Measurements from ENCODE around the gene MTHFR. TPM values are rescaled to one million over a fixed set of nuclear protein-coding genes. Genes with fewer than 3 reads are reported as not detected.
A peak's percentile ranks its signal among the peaks of the same experiment; 100 is the strongest.

The MTHFR gene
- polyA plus RNA-seq, 1 experiment: 8.8 TPM

- Histone ChIP-seq H3K9me3 (ENCODE audit: control insufficient read depth, insufficient read depth, low read length) (no peaks in the 10 kb centered on the region; the same call in 1 of the 2 replicates), H3K27me3 (ENCODE audit: control insufficient read depth, insufficient read depth, low read length) (no peaks in the 10 kb centered on the region), H3K4me3 (ENCODE audit: low read depth, low read length) (no peak overlapping the region), H3K27ac (ENCODE audit: low read depth, low read length) (no peak overlapping the region)
- POLR2A ChIA-PET: no interaction called here
- CTCF ChIA-PET: no interaction called here
- DNase-seq (ENCODE audit: low read depth, low spot score): no peak
- TF ChIP-seq, protein P1, sequence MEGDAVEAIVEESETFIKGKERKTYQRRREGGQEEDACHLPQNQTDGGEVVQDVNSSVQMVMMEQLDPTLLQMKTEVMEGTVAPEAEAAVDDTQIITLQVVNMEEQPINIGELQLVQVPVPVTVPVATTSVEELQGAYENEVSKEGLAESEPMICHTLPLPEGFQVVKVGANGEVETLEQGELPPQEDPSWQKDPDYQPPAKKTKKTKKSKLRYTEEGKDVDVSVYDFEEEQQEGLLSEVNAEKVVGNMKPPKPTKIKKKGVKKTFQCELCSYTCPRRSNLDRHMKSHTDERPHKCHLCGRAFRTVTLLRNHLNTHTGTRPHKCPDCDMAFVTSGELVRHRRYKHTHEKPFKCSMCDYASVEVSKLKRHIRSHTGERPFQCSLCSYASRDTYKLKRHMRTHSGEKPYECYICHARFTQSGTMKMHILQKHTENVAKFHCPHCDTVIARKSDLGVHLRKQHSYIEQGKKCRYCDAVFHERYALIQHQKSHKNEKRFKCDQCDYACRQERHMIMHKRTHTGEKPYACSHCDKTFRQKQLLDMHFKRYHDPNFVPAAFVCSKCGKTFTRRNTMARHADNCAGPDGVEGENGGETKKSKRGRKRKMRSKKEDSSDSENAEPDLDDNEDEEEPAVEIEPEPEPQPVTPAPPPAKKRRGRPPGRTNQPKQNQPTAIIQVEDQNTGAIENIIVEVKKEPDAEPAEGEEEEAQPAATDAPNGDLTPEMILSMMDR (IDR thresholded peaks at IDR 0.05; ENCODE audit: low read depth, low read length): no peak
These were observed 65.2 kb downstream of the MTHFR start for GRCh38 chr1:11740258-11741192.

GRCh38 chr1:11738783-11739182, 67.0 kb downstream of the MTHFR start:
- TF ChIP-seq, protein P1 (IDR thresholded peaks at IDR 0.05; ENCODE audit: low read depth, low read length): no peak
- ChIA-PET POLR2A (no interaction called here), CTCF (no interaction called here)
- no peak for DNase-seq (ENCODE audit: low read depth, low spot score)
- H3K4me3 ChIP-seq (ENCODE audit: low read depth, low read length): no peak overlapping the region
- H3K27ac ChIP-seq (ENCODE audit: low read depth, low read length): no peak overlapping the region
- H3K9me3 ChIP-seq (ENCODE audit: control insufficient read depth, insufficient read depth, low read length): no peaks in the 10 kb centered on the region; the same call in 1 of the 2 replicates
- no peaks in the 10 kb centered on the region for H3K27me3 ChIP-seq (ENCODE audit: control insufficient read depth, insufficient read depth, low read length)

DNA sequence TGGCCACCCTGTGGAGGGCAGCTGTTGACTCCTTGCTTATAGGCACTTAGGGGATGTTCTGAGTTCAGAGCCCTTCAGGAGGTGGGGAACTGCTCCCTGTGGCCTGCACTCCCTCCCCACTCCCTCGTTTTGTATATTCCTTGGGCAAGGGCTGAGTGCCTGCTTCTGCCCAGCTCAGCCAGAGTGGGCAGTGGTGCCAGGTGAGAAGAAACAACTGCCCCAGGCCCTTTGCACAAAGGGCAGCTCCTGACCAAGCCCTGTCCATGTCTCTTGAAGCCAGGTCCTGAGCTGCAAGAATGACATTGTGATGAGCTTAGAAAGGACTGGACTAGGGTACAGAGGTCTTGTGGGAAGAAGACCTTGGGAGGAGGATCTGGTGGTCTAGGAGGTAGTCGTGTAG, 67.7 kb downstream of the MTHFR start:
- CTCF ChIA-PET: interaction anchor here (1.9 to 3.7 kb wide), 3 partner anchors 11 to 88 kb away, joined by 4 to 15 read pairs (median 11); no protein-coding TSS in a partner anchor
- no peaks in the 10 kb centered on the region for H3K27me3 ChIP-seq (ENCODE audit: control insufficient read depth, insufficient read depth, low read length)
- no peak overlapping the region for H3K4me3 ChIP-seq (ENCODE audit: low read depth, low read length)
- TF ChIP-seq, protein P1 (IDR thresholded peaks at IDR 0.05; ENCODE audit: low read depth, low read length): no peak
- H3K9me3 ChIP-seq (ENCODE audit: control insufficient read depth, insufficient read depth, low read length): no peaks in the 10 kb centered on the region; the same call in 1 of the 2 replicates
- DNase-seq (ENCODE audit: low read depth, low spot score): no peak
- POLR2A ChIA-PET: interaction anchor here (0.6 to 2.0 kb wide), 2 partner anchors 65 to 829 kb away, joined by 4 to 9 read pairs; no protein-coding TSS in a partner anchor
- no peak overlapping the region for H3K27ac ChIP-seq (ENCODE audit: low read depth, low read length)

GRCh38 chr1:11736746-11737639, 68.8 kb downstream of the MTHFR start:
- DNase-seq (ENCODE audit: low read depth, low spot score): no peak
- H3K9me3 ChIP-seq (ENCODE audit: control insufficient read depth, insufficient read depth, low read length): no peaks in the 10 kb centered on the region; the same call in 1 of the 2 replicates
- peak overlapping the region; percentile 100 for H3K4me3 ChIP-seq (ENCODE audit: low read depth, low read length)
- ChIA-PET CTCF (interaction anchor here (1.2 to 3.7 kb wide), 4 partner anchors 12 to 87 kb away, joined by 4 to 15 read pairs (median 8); no protein-coding TSS in a partner anchor), POLR2A (interaction anchor here (0.6 to 2.0 kb wide), 5 partner anchors 56 to 773 kb away, joined by 3 to 9 read pairs (median 6); partner anchors contain the start of gene MAD2L2)
- peak overlapping the region; percentile 93 for H3K27ac ChIP-seq (ENCODE audit: low read depth, low read length)
- H3K27me3 ChIP-seq (ENCODE audit: control insufficient read depth, insufficient read depth, low read length): no peaks in the 10 kb centered on the region
- TF ChIP-seq, protein P1 (IDR thresholded peaks at IDR 0.05; ENCODE audit: low read depth, low read length): no peak
